SK-N-SH treated with all-trans-retinoic acid at 6 μM for 48 hours (cell line): ENCODE measurements around the gene HERC2.

Experiments used
- ATAC-seq: fragments of 200-7000 bp; cut with Tn5 transposase; 3 replicates; pipeline ENCODE4 v1.9.1; 2020; ENCODE audit warnings: mild to moderate bottlenecking, moderate library complexity
- ARNTL ChIP-seq: fragments of 450-650 bp; formaldehyde crosslinking; IDR thresholded peaks from 2 replicates; pipeline ENCODE4 v1.5.0; 2020; ENCODE audit warnings: low read depth, mild to moderate bottlenecking, moderate library complexity, borderline replicate concordance
- BACH2 ChIP-seq: fragments of 250-450 bp; sonication (Bioruptor Pico); IDR thresholded peaks from 2 replicates; pipeline ENCODE4 v1.9.0; 2021; ENCODE audit warnings: mild to moderate bottlenecking, borderline replicate concordance
- CSDC2 ChIP-seq: fragments of 250-450 bp; sonication (Bioruptor Pico); IDR thresholded peaks from 2 replicates; pipeline ENCODE4 v1.5.0; 2020; ENCODE audit warnings: mild to moderate bottlenecking, moderate library complexity
- CSRNP3 ChIP-seq: fragments of 250-450 bp; sonication (Bioruptor Pico); IDR thresholded peaks from 2 replicates; pipeline ENCODE4 v1.5.1; 2021; ENCODE audit warnings: mild to moderate bottlenecking, moderate library complexity
- ESRRG ChIP-seq: fragments of 250-450 bp; sonication (Bioruptor Pico); IDR thresholded peaks from 2 replicates; pipeline ENCODE4 v1.6.1; 2021; ENCODE audit warnings: mild to moderate bottlenecking
- GLIS3 ChIP-seq: fragments of 250-450 bp; sonication (Bioruptor Pico); IDR thresholded peaks from 2 replicates; pipeline ENCODE4 v1.5.0; 2020; ENCODE audit warnings: mild to moderate bottlenecking, moderate library complexity
- ISL1 ChIP-seq: fragments of 250-450 bp; sonication (Bioruptor Pico); IDR thresholded peaks from 2 replicates; pipeline ENCODE4 v2.1.2; 2022; ENCODE audit warnings: mild to moderate bottlenecking, moderate library complexity
- OSR1 ChIP-seq: fragments of 250-450 bp; sonication (Bioruptor Pico); IDR thresholded peaks from 2 replicates; pipeline ENCODE4 v1.8.0; 2022; ENCODE audit warnings: moderate library complexity, mild to moderate bottlenecking, inconsistent platforms
- PATZ1 ChIP-seq: fragments of 250-450 bp; sonication (Bioruptor Pico); IDR thresholded peaks from 2 replicates; pipeline ENCODE4 v1.8.0; 2020; ENCODE audit warnings: mild to moderate bottlenecking, moderate library complexity, borderline replicate concordance
- POU6F1 ChIP-seq: fragments of 250-450 bp; sonication (Bioruptor Pico); IDR thresholded peaks from 2 replicates; pipeline ENCODE4 v1.8.0; 2021; ENCODE audit warnings: low read depth, mild to moderate bottlenecking, moderate library complexity, borderline replicate concordance
- PPARA ChIP-seq: fragments of 250-450 bp; sonication (Bioruptor Pico); IDR thresholded peaks from 2 replicates; pipeline ENCODE4 v1.5.0; 2020; ENCODE audit warnings: mild to moderate bottlenecking, borderline replicate concordance
- RARB ChIP-seq: fragments of 250-450 bp; sonication (Bioruptor Pico); IDR thresholded peaks from 2 replicates; pipeline ENCODE4 v1.8.0; 2021; ENCODE audit warnings: mild to moderate bottlenecking, moderate library complexity
- SNAI2 ChIP-seq: fragments of 250-450 bp; sonication (Bioruptor Pico); IDR thresholded peaks from 2 replicates; pipeline ENCODE4 v1.5.0; 2020; ENCODE audit warnings: mild to moderate bottlenecking, moderate library complexity
- TCF4 ChIP-seq: fragments of 250-450 bp; sonication (Bioruptor Pico); IDR thresholded peaks from 2 replicates; pipeline ENCODE4 v1.8.0; 2021; ENCODE audit warnings: mild to moderate bottlenecking, moderate library complexity, borderline replicate concordance
- TOX ChIP-seq: fragments of 250-450 bp; sonication (Bioruptor Pico); IDR thresholded peaks from 2 replicates; pipeline ENCODE4 v1.8.0; 2021; ENCODE audit warnings: mild to moderate bottlenecking, moderate library complexity, borderline replicate concordance
- TSHZ2 ChIP-seq: fragments of 250-450 bp; sonication (Bioruptor Pico); IDR thresholded peaks from 2 replicates; pipeline ENCODE4 v1.5.0; 2020; ENCODE audit warnings: mild to moderate bottlenecking, moderate library complexity
- ZC3H10 ChIP-seq: fragments of 250-450 bp; sonication (Bioruptor Pico); IDR thresholded peaks from 2 replicates; pipeline ENCODE4 v1.5.1; 2021; ENCODE audit warnings: mild to moderate bottlenecking, moderate library complexity
- ZFP3 ChIP-seq: fragments of 250-450 bp; sonication (Bioruptor Pico); IDR thresholded peaks from 2 replicates; pipeline ENCODE4 v1.5.0; 2020; ENCODE audit warnings: mild to moderate bottlenecking, moderate library complexity
- ZNF565 ChIP-seq: fragments of 450-650 bp; formaldehyde crosslinking; conservative IDR thresholded peaks from 2 replicates; pipeline ENCODE4 v1.5.0; 2020; ENCODE audit warnings: low read depth, mild to moderate bottlenecking, moderate library complexity
- ZNF70 ChIP-seq: fragments of 450-650 bp; formaldehyde crosslinking; IDR thresholded peaks from 2 replicates; pipeline ENCODE4 v1.5.0; 2020; ENCODE audit warnings: mild to moderate bottlenecking, moderate library complexity
- ZNF8 ChIP-seq: fragments of 450-650 bp; formaldehyde crosslinking; IDR thresholded peaks from 2 replicates; pipeline ENCODE4 v1.5.0; 2020; ENCODE audit warnings: mild to moderate bottlenecking, moderate library complexity

The HERC2 gene

GRCh38 chr15:28101983-28102441, 220.0 kb downstream of the HERC2 start:
- no peak for ATAC-seq

GRCh38 chr15:28101201-28101600, 220.8 kb downstream of the HERC2 start:
- no peak for ATAC-seq
- TF ChIP-seq PPARA (CRISPR knock-in tag) (no peak), RARB (CRISPR knock-in tag) (no peak), ZNF70 (CRISPR knock-in tag) (no peak), OSR1 (CRISPR knock-in tag) (no peak), ZNF565 (CRISPR knock-in tag) (no peak), ZC3H10 (CRISPR knock-in tag) (no peak), ESRRG (CRISPR knock-in tag) (no peak), POU6F1 (CRISPR knock-in tag) (no peak), ZFP3 (no peak), PATZ1 (CRISPR knock-in tag) (no peak), SNAI2 (CRISPR knock-in tag) (no peak), ISL1 (CRISPR knock-in tag) (no peak), ZNF8 (no peak), BACH2 (CRISPR knock-in tag) (no peak)

More at GRCh38 chr15:28101983-28102441, 220.0 kb downstream of the HERC2 start:
- no peak for TF ChIP-seq ESRRG (CRISPR knock-in tag)
- TF ChIP-seq ZFP3: no peak
- no peak for TF ChIP-seq OSR1 (CRISPR knock-in tag)
- TF ChIP-seq SNAI2 (CRISPR knock-in tag): no peak
- no peak for TF ChIP-seq ARNTL (CRISPR knock-in tag)
- TF ChIP-seq GLIS3 (CRISPR knock-in tag): no peak
- TF ChIP-seq BACH2 (CRISPR knock-in tag): no peak
- no peak for TF ChIP-seq ZNF565 (CRISPR knock-in tag)
- TF ChIP-seq CSDC2 (CRISPR knock-in tag): no peak
- TF ChIP-seq TSHZ2 (CRISPR knock-in tag): no peak
- TF ChIP-seq ZNF8: no peak
- no peak for TF ChIP-seq PATZ1 (CRISPR knock-in tag)
- no peak for TF ChIP-seq TOX (CRISPR knock-in tag)
- TF ChIP-seq POU6F1 (CRISPR knock-in tag): no peak
- no peak for TF ChIP-seq TCF4 (CRISPR knock-in tag)
- no peak for TF ChIP-seq CSRNP3 (CRISPR knock-in tag)
